ENCODE data around the gene UBE2J1.

UBE2J1 gene

DNA sequence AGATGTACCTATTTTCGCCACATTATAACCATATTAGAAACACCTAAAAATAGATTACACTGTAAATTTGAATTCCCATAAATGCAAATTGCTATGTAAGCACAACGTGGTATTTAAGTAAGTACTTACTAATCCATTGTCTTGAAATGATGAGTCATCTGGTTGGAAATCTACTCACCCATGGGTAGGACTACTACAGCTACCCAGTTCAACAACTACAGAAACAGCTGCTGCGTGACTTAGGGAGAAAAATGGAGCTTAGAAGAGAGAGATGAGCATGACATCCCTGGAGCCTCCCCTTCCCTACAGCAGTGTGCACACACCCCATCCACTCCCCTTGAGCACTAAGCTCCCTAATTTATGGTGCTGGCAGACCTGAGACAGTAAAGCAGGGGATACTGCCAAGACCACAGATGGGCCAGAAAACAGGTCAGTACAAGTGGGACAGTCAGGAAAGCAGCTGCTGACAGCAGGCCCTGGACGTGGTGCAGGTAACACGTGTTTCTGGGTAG is 32.7 kb upstream of the UBE2J1 start:
- no peak overlapping the region for H3K4ac ChIP-seq (ENCODE audit: low read length)
- no peaks in the 10 kb centered on the region for H3K27me3 ChIP-seq (ENCODE audit: control insufficient read depth in 3 of 3, insufficient read depth in 3 of 3, low read depth in 1 of 3, low read length in 3 of 3)
- peaks cover 0 to 2% of the 10 kb centered on the region in 2 donors for H3K4me1 ChIP-seq (ENCODE audit: control insufficient read depth in 2 of 2, insufficient read depth in 1 of 2, low read depth in 1 of 2, low read length in 2 of 2)
- peak overlapping the region; percentile 9 for H3K9ac ChIP-seq (ENCODE audit: low read depth, low read length, poor library complexity)
- H4K91ac ChIP-seq (ENCODE audit: low read depth, low read length, poor library complexity), result no peak overlapping the region
- H2BK15ac ChIP-seq (ENCODE audit: low read length), result no peak overlapping the region
- DNase-seq (ENCODE audit: low spot score), result no peak
- H4K8ac ChIP-seq (ENCODE audit: low read depth, low read length), result no peak overlapping the region
- no peak overlapping the region for H2AFZ ChIP-seq (ENCODE audit: low read length)
- H3K23ac ChIP-seq (ENCODE audit: low read depth, low read length, poor library complexity), result peak overlapping the region; percentile 55
- H3K4me2 ChIP-seq (ENCODE audit: insufficient read depth, low read length, poor library complexity, severe bottlenecking), result no peak overlapping the region
- H3K4me3 ChIP-seq (ENCODE audit: low read length in 2 of 2), result no peak overlapping the region
- no peak overlapping the region for H3K18ac ChIP-seq (ENCODE audit: low read length)
- H2BK12ac ChIP-seq (ENCODE audit: low read length), result no peak overlapping the region
- H3K14ac ChIP-seq (ENCODE audit: low read length), result no peak overlapping the region
- no peaks in the 10 kb centered on the region for H3K9me3 ChIP-seq (replicated peaks in 1 of 2; ENCODE audit: control insufficient read depth in 2 of 2, insufficient read depth in 1 of 2, low read depth in 1 of 2, low read length in 2 of 2)
- no peaks in the 10 kb centered on the region for H3K79me1 ChIP-seq (ENCODE audit: low read depth, low read length)
- no CpG with 5 or more reads among the region's 5 CpGs for WGBS, 2 donors (ENCODE audit: extremely low coverage in 2 of 2, insufficient read length in 2 of 2, insufficient replicate concordance in 1 of 2)
- H2AK5ac ChIP-seq (ENCODE audit: low read depth, low read length), result no peak overlapping the region
- H3K36me3 ChIP-seq (replicated peaks in 1 of 2; ENCODE audit: control insufficient read depth in 2 of 2, insufficient read depth in 2 of 2, low read length in 2 of 2), result peaks cover 0 to 34% of the 10 kb centered on the region in 2 donors
- no peak overlapping the region for H2BK120ac ChIP-seq (ENCODE audit: low read depth, low read length)
- no peak overlapping the region for H2BK5ac ChIP-seq (ENCODE audit: low read length)
- no peak overlapping the region for H3K27ac ChIP-seq (replicated peaks; ENCODE audit: low read length)

DNA sequence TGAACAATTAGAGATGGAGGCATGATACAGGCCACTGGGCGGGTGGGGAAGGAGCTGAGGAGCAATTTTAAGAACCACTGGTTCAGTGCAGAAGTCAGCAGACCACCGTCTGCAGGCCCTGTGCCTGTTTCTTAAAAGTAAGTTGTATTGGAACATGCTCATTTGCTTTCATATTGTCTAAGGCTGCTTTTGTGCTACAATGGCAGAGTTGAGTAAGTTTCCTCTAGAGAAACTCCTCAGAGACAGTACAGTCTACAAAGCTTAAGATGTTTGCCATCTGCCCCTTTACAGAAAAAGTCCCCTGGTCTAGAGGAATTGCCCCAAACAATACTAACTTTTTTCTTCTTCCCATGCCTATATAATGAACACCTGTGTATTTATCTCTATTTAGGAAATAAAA is 28.5 kb upstream of the UBE2J1 start:
- no CpG with 5 or more reads among the region's 2 CpGs for WGBS, 2 donors (ENCODE audit: extremely low coverage in 2 of 2, insufficient read length in 2 of 2, insufficient replicate concordance in 1 of 2)
- Histone ChIP-seq H3K4ac (ENCODE audit: low read length) (no peak overlapping the region), H3K4me1 (ENCODE audit: control insufficient read depth in 2 of 2, insufficient read depth in 1 of 2, low read depth in 1 of 2, low read length in 2 of 2) (no peaks in the 10 kb centered on the region), H3K9ac (ENCODE audit: low read depth, low read length, poor library complexity) (no peak overlapping the region), H2AFZ (ENCODE audit: low read length) (no peak overlapping the region), H2BK5ac (ENCODE audit: low read length) (no peak overlapping the region), H3K4me3 (ENCODE audit: low read length in 2 of 2) (no peak overlapping the region), H4K91ac (ENCODE audit: low read depth, low read length, poor library complexity) (no peak overlapping the region), H3K14ac (ENCODE audit: low read length) (no peak overlapping the region), H3K36me3 (replicated peaks in 1 of 2; ENCODE audit: control insufficient read depth in 2 of 2, insufficient read depth in 2 of 2, low read length in 2 of 2) (peaks cover 0 to 50% of the 10 kb centered on the region in 2 donors), H2BK15ac (ENCODE audit: low read length) (no peak overlapping the region), H2BK120ac (ENCODE audit: low read depth, low read length) (no peak overlapping the region), H3K18ac (ENCODE audit: low read length) (no peak overlapping the region), H3K23ac (ENCODE audit: low read depth, low read length, poor library complexity) (no peak overlapping the region), H2BK12ac (ENCODE audit: low read length) (no peak overlapping the region), H3K27ac (replicated peaks; ENCODE audit: low read length) (no peak overlapping the region), H2AK5ac (ENCODE audit: low read depth, low read length) (no peak overlapping the region), H3K79me1 (ENCODE audit: low read depth, low read length) (no peaks in the 10 kb centered on the region), H3K27me3 (ENCODE audit: control insufficient read depth in 3 of 3, insufficient read depth in 3 of 3, low read depth in 1 of 3, low read length in 3 of 3) (no peaks in the 10 kb centered on the region), H3K9me3 (replicated peaks in 1 of 2; ENCODE audit: control insufficient read depth in 2 of 2, insufficient read depth in 1 of 2, low read depth in 1 of 2, low read length in 2 of 2) (no peaks in the 10 kb centered on the region), H4K8ac (ENCODE audit: low read depth, low read length) (no peak overlapping the region), H3K4me2 (ENCODE audit: insufficient read depth, low read length, poor library complexity, severe bottlenecking) (no peak overlapping the region)
- DNase-seq (ENCODE audit: low spot score), result no peak

DNA sequence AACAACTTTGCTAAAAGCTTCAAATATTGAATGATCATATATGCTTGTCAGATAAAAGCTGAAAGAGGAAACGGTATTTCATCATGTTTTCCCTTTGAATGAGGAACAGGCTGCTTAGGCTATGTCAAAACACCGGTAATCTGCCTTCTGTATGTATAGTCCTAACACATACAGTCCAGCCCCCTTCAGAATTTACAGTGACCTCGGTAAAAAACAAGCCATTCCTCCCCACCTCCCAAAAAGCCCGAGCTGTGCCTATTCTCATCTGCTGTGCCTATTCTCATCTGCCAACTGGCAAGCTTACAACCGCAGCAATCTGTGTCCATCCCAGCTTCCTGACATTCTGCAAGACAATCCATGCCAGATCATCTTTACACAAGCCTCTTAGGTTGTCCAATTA is 26.8 kb upstream of the UBE2J1 start:
- Histone ChIP-seq H3K4ac (ENCODE audit: low read length) (no peak overlapping the region), H3K79me1 (ENCODE audit: low read depth, low read length) (no peaks in the 10 kb centered on the region), H3K27me3 (ENCODE audit: control insufficient read depth in 3 of 3, insufficient read depth in 3 of 3, low read depth in 1 of 3, low read length in 3 of 3) (no peaks in the 10 kb centered on the region), H3K18ac (ENCODE audit: low read length) (no peak overlapping the region), H2BK15ac (ENCODE audit: low read length) (no peak overlapping the region), H3K23ac (ENCODE audit: low read depth, low read length, poor library complexity) (no peak overlapping the region), H3K14ac (ENCODE audit: low read length) (no peak overlapping the region), H2AK5ac (ENCODE audit: low read depth, low read length) (no peak overlapping the region), H2BK12ac (ENCODE audit: low read length) (no peak overlapping the region), H4K91ac (ENCODE audit: low read depth, low read length, poor library complexity) (no peak overlapping the region), H3K36me3 (replicated peaks in 1 of 2; ENCODE audit: control insufficient read depth in 2 of 2, insufficient read depth in 2 of 2, low read length in 2 of 2) (peaks cover 0 to 43% of the 10 kb centered on the region in 2 donors), H3K4me1 (ENCODE audit: control insufficient read depth in 2 of 2, insufficient read depth in 1 of 2, low read depth in 1 of 2, low read length in 2 of 2) (peaks cover 4 to 5% of the 10 kb centered on the region in 2 donors), H3K4me2 (ENCODE audit: insufficient read depth, low read length, poor library complexity, severe bottlenecking) (no peak overlapping the region), H2AFZ (ENCODE audit: low read length) (no peak overlapping the region), H3K4me3 (ENCODE audit: low read length in 2 of 2) (no peak overlapping the region), H3K9ac (ENCODE audit: low read depth, low read length, poor library complexity) (no peak overlapping the region), H2BK5ac (ENCODE audit: low read length) (no peak overlapping the region), H3K9me3 (replicated peaks in 1 of 2; ENCODE audit: control insufficient read depth in 2 of 2, insufficient read depth in 1 of 2, low read depth in 1 of 2, low read length in 2 of 2) (no peaks in the 10 kb centered on the region), H2BK120ac (ENCODE audit: low read depth, low read length) (no peak overlapping the region), H3K27ac (replicated peaks; ENCODE audit: low read length) (no peak overlapping the region), H4K8ac (ENCODE audit: low read depth, low read length) (no peak overlapping the region)
- no CpG with 5 or more reads among the region's 5 CpGs for WGBS, 2 donors (ENCODE audit: extremely low coverage in 2 of 2, insufficient read length in 2 of 2, insufficient replicate concordance in 1 of 2)
- DNase-seq (ENCODE audit: low spot score), result no peak

DNA sequence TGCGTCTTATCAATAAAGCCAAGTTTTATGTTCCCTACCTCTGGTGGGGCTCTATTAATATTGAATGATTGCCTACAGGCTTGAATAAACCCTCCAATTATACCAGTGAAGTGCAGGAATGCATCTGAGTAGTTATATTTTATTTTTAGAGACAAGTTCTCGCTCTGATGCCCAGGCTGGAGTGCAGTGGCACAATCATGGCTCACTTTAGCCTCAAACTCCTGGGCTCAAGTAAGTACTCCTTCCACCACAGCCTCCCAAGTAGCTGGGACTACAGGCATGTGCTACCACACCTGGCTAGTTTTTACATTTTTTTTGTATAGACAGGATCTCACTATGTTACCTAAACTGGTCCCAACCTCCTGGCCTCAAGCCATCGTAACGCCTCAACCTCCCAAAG is 26.1 kb upstream of the UBE2J1 start:
- no peak overlapping the region for H2BK120ac ChIP-seq (ENCODE audit: low read depth, low read length)
- no peak overlapping the region for H3K23ac ChIP-seq (ENCODE audit: low read depth, low read length, poor library complexity)
- no peak overlapping the region for H2AFZ ChIP-seq (ENCODE audit: low read length)
- no peak overlapping the region for H3K4me3 ChIP-seq (ENCODE audit: low read length in 2 of 2)
- H4K8ac ChIP-seq (ENCODE audit: low read depth, low read length), result no peak overlapping the region
- H3K9ac ChIP-seq (ENCODE audit: low read depth, low read length, poor library complexity), result no peak overlapping the region
- DNase-seq (ENCODE audit: low spot score), result no peak
- H2BK5ac ChIP-seq (ENCODE audit: low read length), result no peak overlapping the region
- H3K14ac ChIP-seq (ENCODE audit: low read length), result no peak overlapping the region
- H3K4me1 ChIP-seq (ENCODE audit: control insufficient read depth in 2 of 2, insufficient read depth in 1 of 2, low read depth in 1 of 2, low read length in 2 of 2), result peaks cover 4 to 5% of the 10 kb centered on the region in 2 donors
- no peaks in the 10 kb centered on the region for H3K79me1 ChIP-seq (ENCODE audit: low read depth, low read length)
- H3K27me3 ChIP-seq (ENCODE audit: control insufficient read depth in 3 of 3, insufficient read depth in 3 of 3, low read depth in 1 of 3, low read length in 3 of 3), result no peaks in the 10 kb centered on the region
- no peak overlapping the region for H3K27ac ChIP-seq (replicated peaks; ENCODE audit: low read length)
- no peak overlapping the region for H3K18ac ChIP-seq (ENCODE audit: low read length)
- no peak overlapping the region for H4K91ac ChIP-seq (ENCODE audit: low read depth, low read length, poor library complexity)
- no peak overlapping the region for H3K4ac ChIP-seq (ENCODE audit: low read length)
- no peak overlapping the region for H2BK12ac ChIP-seq (ENCODE audit: low read length)
- H2AK5ac ChIP-seq (ENCODE audit: low read depth, low read length), result no peak overlapping the region
- no CpG with 5 or more reads among the region's 4 CpGs for WGBS, 2 donors (ENCODE audit: extremely low coverage in 2 of 2, insufficient read length in 2 of 2, insufficient replicate concordance in 1 of 2)
- H3K4me2 ChIP-seq (ENCODE audit: insufficient read depth, low read length, poor library complexity, severe bottlenecking), result no peak overlapping the region
- peaks cover 0 to 43% of the 10 kb centered on the region in 2 donors for H3K36me3 ChIP-seq (replicated peaks in 1 of 2; ENCODE audit: control insufficient read depth in 2 of 2, insufficient read depth in 2 of 2, low read length in 2 of 2)
- no peaks in the 10 kb centered on the region for H3K9me3 ChIP-seq (replicated peaks in 1 of 2; ENCODE audit: control insufficient read depth in 2 of 2, insufficient read depth in 1 of 2, low read depth in 1 of 2, low read length in 2 of 2)
- H2BK15ac ChIP-seq (ENCODE audit: low read length), result no peak overlapping the region
